Loucy (cell line): ENCODE results near the gene SUPV3L1.

Experiments used
- H2AFZ ChIP-seq: fragments of 200-600 bp; sonication (generic); 2 replicates; pipeline ENCODE4 v1.6.0; 2016; ENCODE audit warnings: antibody characterized with exemption, mild to moderate bottlenecking, low read length, moderate library complexity
- H3F3A ChIP-seq: fragments of 200-600 bp; 2 replicates; pipeline ENCODE4 v1.6.0; 2016; ENCODE audit warnings: antibody characterized with exemption, low read depth, mild to moderate bottlenecking
- H3K27me3 ChIP-seq: fragments of 200-600 bp; sonication (generic); 2 replicates; pipeline ENCODE4 v1.6.1; 2014; ENCODE audit warnings: low read length, mild to moderate bottlenecking; ENCODE audit not compliant: insufficient read depth, poor library complexity, severe bottlenecking
- H3K36me3 ChIP-seq: fragments of 200-600 bp; sonication (generic); 2 replicates; pipeline ENCODE4 v1.6.1; 2016; ENCODE audit warnings: low read length; ENCODE audit not compliant: insufficient read depth
- H3K4me1 ChIP-seq: fragments of 200-600 bp; sonication (generic); 2 replicates; pipeline ENCODE4 v1.5.1; 2014; ENCODE audit warnings: low read length, mild to moderate bottlenecking; ENCODE audit not compliant: insufficient read depth, poor library complexity, severe bottlenecking
- H3K4me2 ChIP-seq: fragments of 200-600 bp; sonication (generic); 2 replicates; pipeline ENCODE4 v1.6.0; 2014; ENCODE audit warnings: antibody characterized with exemption, low read length, low read depth, mild to moderate bottlenecking; ENCODE audit not compliant: poor library complexity, severe bottlenecking
- H3K4me3 ChIP-seq: fragments of 200-600 bp; sonication (generic); 2 replicates; pipeline ENCODE4 v1.5.1; 2014; ENCODE audit warnings: low read length, mild to moderate bottlenecking, mixed read lengths; ENCODE audit not compliant: poor library complexity, severe bottlenecking
- H3K79me2 ChIP-seq: fragments of 200-600 bp; sonication (generic); 2 replicates; pipeline ENCODE4 v1.6.1; 2014; ENCODE audit warnings: low read length; ENCODE audit not compliant: insufficient read depth
- H3K9ac ChIP-seq: fragments of 200-600 bp; sonication (generic); 2 replicates; pipeline ENCODE4 v1.6.0; 2014; ENCODE audit warnings: mild to moderate bottlenecking, low read depth, low read length, moderate library complexity; ENCODE audit not compliant: poor library complexity, severe bottlenecking
- H3K9me2 ChIP-seq: fragments of 200-600 bp; sonication (generic); replicated peaks from 2 replicates; pipeline ENCODE4 v1.6.1; 2016; ENCODE audit warnings: low read depth, low read length, mixed read lengths
- H3K9me3 ChIP-seq: fragments of 200-600 bp; sonication (generic); 2 replicates; pipeline ENCODE4 v1.6.1; 2014; ENCODE audit warnings: mild to moderate bottlenecking, antibody characterized with exemption, low read length, low read depth; ENCODE audit not compliant: insufficient read depth
- H4K20me1 ChIP-seq: fragments of 200-600 bp; sonication (generic); 2 replicates; pipeline ENCODE4 v1.6.0; 2014; ENCODE audit warnings: antibody characterized with exemption, low read length, mild to moderate bottlenecking; ENCODE audit not compliant: insufficient read depth, poor library complexity, severe bottlenecking
- CTCF ChIP-seq: fragments of 200-600 bp; sonication (generic); conservative IDR thresholded peaks from 2 replicates; pipeline ENCODE4 v1.5.1; 2014; ENCODE audit warnings: mild to moderate bottlenecking, antibody characterized with exemption, low read length
- EZH2phosphoT487 ChIP-seq: fragments of 200-600 bp; IDR thresholded peaks from 2 replicates; pipeline ENCODE4 v1.6.1; 2018; ENCODE audit warnings: antibody characterized with exemption, mild to moderate bottlenecking, moderate library complexity, borderline replicate concordance

SUPV3L1 gene

GRCh38 chr10:69243817-69244216 lies 63.8 kb downstream of the SUPV3L1 start:
- no peaks in the 10 kb centered on the region for H3K9me3 ChIP-seq
- H3K9me2 ChIP-seq, result no peaks in the 10 kb centered on the region
- no peaks in the 10 kb centered on the region for H3K27me3 ChIP-seq
- H3K79me2 ChIP-seq, result no peaks in the 10 kb centered on the region
- peaks cover 9% of the 10 kb centered on the region for H3K4me1 ChIP-seq
- H2AFZ ChIP-seq, result no peak overlapping the region
- no peaks in the 10 kb centered on the region for H4K20me1 ChIP-seq
- no peaks in the 10 kb centered on the region for H3K36me3 ChIP-seq
- H3K9ac ChIP-seq, result no peak overlapping the region
- no peak overlapping the region for H3K4me3 ChIP-seq
- no peak for TF ChIP-seq CTCF
- H3K4me2 ChIP-seq, result no peak overlapping the region
- H3F3A ChIP-seq, result no peaks in the 10 kb centered on the region

- Histone ChIP-seq H3K9me3 (no peaks in the 10 kb centered on the region), H4K20me1 (no peaks in the 10 kb centered on the region), H3K36me3 (no peaks in the 10 kb centered on the region), H3K4me2 (no peak overlapping the region), H3K4me1 (no peaks in the 10 kb centered on the region), H3K4me3 (no peak overlapping the region), H3K79me2 (no peaks in the 10 kb centered on the region), H3K9me2 (no peaks in the 10 kb centered on the region), H3K9ac (no peak overlapping the region), H3K27me3 (no peaks in the 10 kb centered on the region), H2AFZ (no peak overlapping the region), H3F3A (no peaks in the 10 kb centered on the region)
- TF ChIP-seq EZH2phosphoT487 (no peak), CTCF (no peak)
Observed at GRCh38 chr10:69246036-69246435, 66.0 kb downstream of the SUPV3L1 start.

- H3K9ac ChIP-seq, result no peak overlapping the region
- H3K27me3 ChIP-seq, result no peaks in the 10 kb centered on the region
- H3F3A ChIP-seq, result no peaks in the 10 kb centered on the region
- no peaks in the 10 kb centered on the region for H3K79me2 ChIP-seq
- no peak overlapping the region for H3K4me3 ChIP-seq
- no peaks in the 10 kb centered on the region for H3K4me1 ChIP-seq
- no peak overlapping the region for H3K4me2 ChIP-seq
- no peaks in the 10 kb centered on the region for H3K36me3 ChIP-seq
- no peaks in the 10 kb centered on the region for H3K9me2 ChIP-seq
- H2AFZ ChIP-seq, result no peak overlapping the region
- TF ChIP-seq EZH2phosphoT487 (no peak), CTCF (no peak)
- no peaks in the 10 kb centered on the region for H3K9me3 ChIP-seq
- no peaks in the 10 kb centered on the region for H4K20me1 ChIP-seq
Observed at GRCh38 chr10:69246581-69247312, 66.7 kb downstream of the SUPV3L1 start.
